Aorta (tissue), 5 donors: ENCODE data around the gene IGSF11. TPM values are rescaled to one million over a fixed set of nuclear protein-coding genes. Genes with fewer than 3 reads are reported as not detected.
"Not testable (repeated sequence)": the region's sequence is repeated elsewhere in the genome, so short reads cannot be mapped to it uniquely, and the experiment has no call there.

ENCODE experiments used
- ATAC-seq: fragments of 200-7000 bp; cut with Tn5 transposase; one replicate; pipeline ENCODE4 v1.9.1; 2022; ENCODE audit warnings: moderate library complexity; ENCODE audit not compliant: low FRiP score
- DNase-seq, 2 donors: peaks; one replicate each; pipeline ENCODE4 v3.0.0-alpha.2; 2020
- H3K27ac ChIP-seq, 2 donors: one replicate each; pipeline ENCODE4 v1.5.1; 2013; ENCODE audit warnings: low read length in 2 of 2, mild to moderate bottlenecking in 2 of 2, moderate library complexity in 2 of 2, control low read depth in 1 of 2, inconsistent platforms in 1 of 2, low read depth in 1 of 2
- H3K27me3 ChIP-seq, 2 donors: one replicate each; pipeline ENCODE4 v1.6.1; 2013; ENCODE audit warnings: control low read depth in 1 of 2, low read length in 1 of 2, mild to moderate bottlenecking in 1 of 2, moderate library complexity in 1 of 2; ENCODE audit not compliant: insufficient read depth in 2 of 2, control insufficient read depth in 1 of 2
- H3K36me3 ChIP-seq, 2 donors: one replicate each; pipeline ENCODE4 v1.6.1; 2013; ENCODE audit warnings: control low read depth in 1 of 2, low read length in 1 of 2, mild to moderate bottlenecking in 1 of 2; ENCODE audit not compliant: insufficient read depth in 2 of 2, control insufficient read depth in 1 of 2
- H3K4me1 ChIP-seq, 2 donors: one replicate each; pipeline ENCODE4 v1.6.1; 2013; ENCODE audit warnings: low read length in 2 of 2, control low read depth in 1 of 2, mild to moderate bottlenecking in 1 of 2, moderate library complexity in 1 of 2; ENCODE audit not compliant: insufficient read depth in 2 of 2, control insufficient read depth in 1 of 2
- H3K4me3 ChIP-seq, 2 donors: one replicate each; pipeline ENCODE4 v1.5.1; 2013; ENCODE audit warnings: low read length in 2 of 2, control low read depth in 1 of 2, mild to moderate bottlenecking in 1 of 2
- H3K9me3 ChIP-seq: one replicate; pipeline ENCODE4 v1.6.1; 2013; ENCODE audit warnings: mild to moderate bottlenecking, low read length; ENCODE audit not compliant: control insufficient read depth
- WGBS, 2 donors: extraction: QIAGEN DNeasy Blood & Tissue Kit; methylation state at CpG; one replicate each; pipeline ENCODE4 v1.1.7; 2013; 5-methylcytosine and 5-hydroxymethylcytosine counted together
- intact Hi-C, 2 donors: fragments of 100-400 bp; cut with DNase I; formaldehyde crosslinking; loops; one replicate each; pipeline versions ENCODE4 v1.14.2 to v1.15.0; 2022
- polyA plus RNA-seq, 2 donors: library from polyadenylated mRNA; stranded (reverse); fragments of 200-250 nt; gene quantifications; one replicate each; pipeline ENCODE4 v1.2.3, GENCODE V29; 2013
- total RNA-seq, 2 donors: library from RNA; stranded (reverse); fragmentation: NEBNext Ultra II Directional; extraction: Animal tissue kit (Norgen Biotek cat#: 25700); gene quantifications; one replicate each; pipeline ENCODE4 v1.2.1, GENCODE V29; 2021
- donor health status: healthy with polysubstance abuse.
- donor health status: Bipolar disorder and iron deficiency.
- donor health status: DM: no; HTN: no; CAD: no.
- donor health status: DM: no; HTN: no; CAD: no.
- donor health status: DM: yes; HTN: yes; CAD: no.

IGSF11 gene
- total and polyA plus RNA-seq, 4 donors: 0.05 to 0.75 (median 0.42) TPM; not detected in 1

- no peaks in the 10 kb centered on the region for H3K36me3 ChIP-seq
- no peak overlapping the region for H3K4me3 ChIP-seq
- 88% methylated on average over 6 of the region's 6 CpGs for WGBS, 2 donors
- no peaks in the 10 kb centered on the region for H3K4me1 ChIP-seq
- H3K27me3 ChIP-seq: no peaks in the 10 kb centered on the region
- ATAC-seq: no peak
- intact Hi-C loops: no loop called here
- DNase-seq: no peak
- H3K9me3 ChIP-seq: peaks cover 2% of the 10 kb centered on the region
- no peak overlapping the region for H3K27ac ChIP-seq
Measured at GRCh38 chr3:118981494-118982134, 53.0 kb downstream of the IGSF11 start.

GRCh38 chr3:118980832-118981231 lies 53.8 kb downstream of the IGSF11 start:
- no peaks in the 10 kb centered on the region for H3K4me1 ChIP-seq
- no peak overlapping the region for H3K27ac ChIP-seq
- no peak for ATAC-seq
- intact Hi-C loops: no loop called here
- 92 to 93% methylated on average over 2 of the region's 2 CpGs for WGBS, 2 donors
- H3K4me3 ChIP-seq: no peak overlapping the region
- H3K36me3 ChIP-seq: no peaks in the 10 kb centered on the region
- no peak for DNase-seq
- H3K9me3 ChIP-seq: peaks cover 2% of the 10 kb centered on the region
- no peaks in the 10 kb centered on the region for H3K27me3 ChIP-seq

- intact Hi-C loops: no loop called here
- 93% methylated on average over 5 of the region's 5 CpGs for WGBS, 2 donors
- Histone ChIP-seq H3K4me3 (no peak overlapping the region), H3K27ac (no peak overlapping the region), H3K9me3 (peaks cover 2% of the 10 kb centered on the region), H3K4me1 (no peaks in the 10 kb centered on the region), H3K27me3 (no peaks in the 10 kb centered on the region), H3K36me3 (no peaks in the 10 kb centered on the region)
- ATAC-seq (no peak), DNase-seq (no peak)
Measured at GRCh38 chr3:118978393-118978758, 56.3 kb downstream of the IGSF11 start.

- Histone ChIP-seq H3K27me3 (no peaks in the 10 kb centered on the region), H3K27ac (no peak overlapping the region), H3K4me1 (no peaks in the 10 kb centered on the region), H3K9me3 (peaks cover 2% of the 10 kb centered on the region), H3K36me3 (no peaks in the 10 kb centered on the region), H3K4me3 (no peak overlapping the region)
- intact Hi-C loops: no loop called here
- ATAC-seq (no peak), DNase-seq (no peak)
- WGBS, 2 donors: 93 to 94% methylated on average over 8 of the region's 8 CpGs
Measured at GRCh38 chr3:118977671-118978392, 56.8 kb downstream of the IGSF11 start.

- Histone ChIP-seq H3K27me3 (no peaks in the 10 kb centered on the region), H3K36me3 (no peaks in the 10 kb centered on the region), H3K9me3 (peaks cover 2% of the 10 kb centered on the region), H3K4me1 (no peaks in the 10 kb centered on the region), H3K27ac (no peak overlapping the region), H3K4me3 (no peak overlapping the region)
- intact Hi-C loops: no loop called here
- ATAC-seq: no peak
- DNase-seq: no peak
Measured at GRCh38 chr3:118977118-118977517, 57.5 kb downstream of the IGSF11 start.

DNA sequence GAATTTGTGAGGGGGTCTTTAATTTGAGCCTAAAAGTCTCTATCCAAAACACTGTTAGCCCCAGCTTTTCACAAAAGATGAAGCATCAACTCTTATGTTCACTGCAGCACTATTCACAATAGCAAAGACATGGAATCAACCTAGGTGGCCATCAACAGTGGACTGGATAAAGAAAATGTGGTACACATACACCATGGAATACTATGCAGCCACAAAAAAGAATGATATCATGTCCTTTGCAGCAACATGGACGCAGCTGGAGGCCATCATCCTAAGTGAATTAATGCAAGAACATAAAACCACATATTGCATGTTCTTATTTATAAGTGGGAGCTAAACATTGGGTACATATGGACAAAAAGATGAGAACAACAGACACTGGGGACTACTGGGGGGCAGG lies 59.2 kb downstream of the IGSF11 start:
- intact Hi-C loops, H3K27ac ChIP-seq, ATAC-seq, H3K4me1 ChIP-seq, H3K4me3 ChIP-seq, H3K9me3 ChIP-seq, H3K27me3 ChIP-seq, H3K36me3 ChIP-seq, DNase-seq: not testable (repeated sequence)
- 83 to 86% methylated on average over 1 of the region's 1 CpG for WGBS, 2 donors

- intact Hi-C loops: no loop called here
- no peaks in the 10 kb centered on the region for H3K27me3 ChIP-seq
- H3K4me1 ChIP-seq: no peaks in the 10 kb centered on the region
- no peak overlapping the region for H3K27ac ChIP-seq
- WGBS, 2 donors: 89 to 94% methylated on average over 6 of the region's 6 CpGs
- DNase-seq: no peak
- no peak for ATAC-seq
- H3K36me3 ChIP-seq: no peaks in the 10 kb centered on the region
- H3K4me3 ChIP-seq: no peak overlapping the region
- H3K9me3 ChIP-seq: no peaks in the 10 kb centered on the region
Measured at GRCh38 chr3:118974356-118975097, 60.1 kb downstream of the IGSF11 start.

DNA sequence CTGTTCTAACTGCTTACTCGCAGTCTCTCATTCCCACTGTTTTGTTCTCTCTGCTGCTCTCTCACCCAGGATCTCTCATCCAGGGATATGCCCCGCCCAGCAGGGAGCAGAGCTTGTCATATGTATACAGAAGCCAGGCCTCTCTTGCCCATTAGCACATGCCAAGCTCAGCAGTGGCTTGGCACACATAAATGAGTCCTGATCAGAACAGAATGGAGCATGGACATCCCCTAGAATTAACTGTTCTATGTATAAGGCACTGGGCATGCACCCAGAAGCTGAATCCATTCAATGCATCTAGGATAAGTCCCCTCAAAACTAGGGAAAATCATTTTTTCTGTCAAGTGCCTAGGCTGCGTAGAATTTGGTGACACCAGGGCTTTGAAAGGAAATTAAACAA lies 61.6 kb downstream of the IGSF11 start:
- H3K27me3 ChIP-seq: no peaks in the 10 kb centered on the region
- DNase-seq: no peak
- intact Hi-C loops: no loop called here
- no peaks in the 10 kb centered on the region for H3K9me3 ChIP-seq
- no peak overlapping the region for H3K4me3 ChIP-seq
- H3K36me3 ChIP-seq: no peaks in the 10 kb centered on the region
- no peak overlapping the region for H3K27ac ChIP-seq
- ATAC-seq: no peak
- H3K4me1 ChIP-seq: no peaks in the 10 kb centered on the region
- 79 to 87% methylated on average over 3 of the region's 3 CpGs for WGBS, 2 donors

- H3K4me1 ChIP-seq: no peaks in the 10 kb centered on the region
- no peak overlapping the region for H3K4me3 ChIP-seq
- H3K36me3 ChIP-seq: no peaks in the 10 kb centered on the region
- WGBS, 2 donors: 71 to 76% methylated on average over 2 of the region's 2 CpGs
- H3K27ac ChIP-seq: no peak overlapping the region
- intact Hi-C loops: no loop called here
- DNase-seq (no peak), ATAC-seq (no peak)
- H3K9me3 ChIP-seq: no peaks in the 10 kb centered on the region
- H3K27me3 ChIP-seq: no peaks in the 10 kb centered on the region
Measured at GRCh38 chr3:118970819-118971218, 63.8 kb downstream of the IGSF11 start.
